K562 (cell line): Measurements from ENCODE around the gene SLC1A7. TPM values are rescaled to one million over a fixed set of nuclear protein-coding genes. Genes with fewer than 3 reads are reported as not detected.

ENCODE experiments used
- ARID3B ChIP-seq: fragments of 250-450 bp; sonication (Bioruptor Pico); IDR thresholded peaks from 2 replicates; pipeline ENCODE4 v1.4.0; 2020; ENCODE audit warnings: borderline replicate concordance
- CHD1 ChIP-seq: fragments of 200-600 bp; sonication (generic); IDR thresholded peaks from one replicate; pipeline ENCODE4 v1.6.1; 2012; ENCODE audit warnings: mild to moderate bottlenecking, moderate library complexity, low read length, inconsistent platforms
- E2F5 ChIP-seq: sonication (generic); formaldehyde crosslinking; IDR thresholded peaks from 2 replicates; pipeline ENCODE4 v1.8.0; 2022; ENCODE audit warnings: mild to moderate bottlenecking, missing genetic modification reagents
- ERF ChIP-seq: fragments of 450-650 bp; formaldehyde crosslinking; IDR thresholded peaks from 2 replicates; pipeline ENCODE4 v1.4.0; 2020; ENCODE audit warnings: mild to moderate bottlenecking, mixed read lengths
- NFYB ChIP-seq: IDR thresholded peaks from 2 replicates; pipeline ENCODE4 v1.6.1; 2011; ENCODE audit warnings: mild to moderate bottlenecking, moderate library complexity; ENCODE audit not compliant: insufficient read length; ENCODE audit errors: extremely low read depth
- ZNF23 ChIP-seq: fragments of 250-450 bp; sonication (Bioruptor Pico); IDR thresholded peaks from 2 replicates; pipeline ENCODE4 v1.4.0; 2020; ENCODE audit warnings: mild to moderate bottlenecking
- ZNF280A ChIP-seq: fragments of 450-650 bp; IDR thresholded peaks from 2 replicates; pipeline ENCODE4 v1.6.1; 2018; ENCODE audit warnings: mild to moderate bottlenecking, low read depth; ENCODE audit not compliant: partially characterized antibody
- polyA plus RNA-seq, 8 experiments: library from polyadenylated mRNA; depleted of rRNA in 4 of 8; stranded (reverse) in 5 of 8; unstranded in 3 of 8; fragments of >200 nt; fragmentation: Nextera tagmentation in 2 of 8; fragmentation: Illumina TruSeq in 1 of 8; extraction: Ambion mirVana in 2 of 8; extraction: Trizol in 1 of 8; gene quantifications; 2 replicates each; pipeline versions ENCODE4 v1.2.1 to v1.2.3, GENCODE V29; 2011 to 2014; ENCODE audit warnings: inconsistent platforms in 1 of 8, missing spikeins in 1 of 8
- total RNA-seq, 7 experiments: library from RNA; depleted of rRNA in 6 of 7; stranded (reverse); fragments of >200 nt in 6 of 7; fragmentation: Illumina TruSeq in 2 of 7; extraction: Trizol in 2 of 7; gene quantifications; 2 replicates each; pipeline versions ENCODE4 v1.2.1 to v1.2.3, GENCODE V29; 2011 to 2021; ENCODE audit warnings: low replicate concordance in 1 of 7

Gene SLC1A7
- total and polyA plus RNA-seq, 9 of the 15 experiments (the other 6 are each of a cell fraction or from before 2014, with no cell fraction given): 0.07 TPM; not detected in 8

- TF ChIP-seq ARID3B (no peak), ZNF23 (CRISPR knock-in tag) (no peak), E2F5 (CRISPR knock-in tag) (no peak), ZNF280A (no peak), NFYB (no peak), CHD1 (no peak), ERF (CRISPR knock-in tag) (no peak)
Measured at GRCh38 chr1:53180951-53181350, 38.5 kb upstream of the SLC1A7 start (continued).
